ENCODE measurements around the gene FLNB.

- no peak for TF ChIP-seq EZH2 (IDR thresholded peaks at IDR 0.05; ENCODE audit: borderline replicate concordance)
- no peak for TF ChIP-seq CTCF (IDR thresholded peaks at IDR 0.05; ENCODE audit: poor library complexity)
- TF ChIP-seq EZH2phosphoT487 (IDR thresholded peaks at IDR 0.05; ENCODE audit: low read depth, severe bottlenecking, unreplicated experiment): no peak
These were observed 91.6 kb downstream of the FLNB start for GRCh38 chr3:58099865-58100264.

All from hepatocyte (in vitro differentiated cells).